Measurements from ENCODE around the gene FBXW7.

DNA sequence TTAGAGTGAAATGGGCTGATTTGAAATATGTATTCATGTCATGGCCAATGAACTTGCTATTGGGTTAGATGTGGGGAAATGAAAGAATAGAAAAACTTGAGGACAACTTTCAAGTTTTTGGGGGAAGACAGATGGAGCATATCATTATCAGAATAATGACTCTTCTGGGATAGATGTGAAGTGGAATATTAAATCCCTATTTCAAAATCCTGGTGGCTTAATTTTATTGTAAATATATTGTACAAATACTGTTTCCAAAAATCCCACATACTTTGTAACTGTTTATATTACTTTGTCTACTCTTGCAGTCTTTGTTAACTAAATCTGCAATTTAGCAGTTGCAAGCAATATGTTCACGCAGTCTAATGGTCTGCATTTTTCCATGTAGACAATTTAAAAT, 35.9 kb upstream of the FBXW7 start:
- TF ChIP-seq POLR2AphosphoS5 (IDR thresholded peaks at IDR 0.05; ENCODE audit: low read depth, low read length) (no peak), REST (IDR thresholded peaks at IDR 0.05; ENCODE audit: insufficient read depth in 1 of 2, low read depth in 2 of 2, low read length in 2 of 2) (no peak)

Measured in PFSK-1 (cell line).